Measurements from ENCODE around the gene PPP1R14C. TPM values are rescaled to one million over a fixed set of nuclear protein-coding genes. Genes with fewer than 3 reads are reported as not detected.
A peak's percentile ranks its signal among the peaks of the same experiment; 100 is the strongest.

PPP1R14C gene
- total and polyA plus RNA-seq, 2 donors (not counting 3 experiments of a cell fraction or from before 2014, with no cell fraction given) = not detected

GRCh38 chr6:150144294-150144868, 1.5 kb downstream of the PPP1R14C start:
- Histone ChIP-seq H2AFZ (ENCODE audit: low read depth, low read length) (no peak overlapping the region), H3K9me3 (replicated peaks; ENCODE audit: control insufficient read depth, insufficient read depth, low read length) (no peaks in the 10 kb centered on the region), H3K36me3 (ENCODE audit: control insufficient read depth in 2 of 2, extremely low read depth in 1 of 2, insufficient read depth in 2 of 2, low read length in 2 of 2) (no peaks in the 10 kb centered on the region), H3K9ac (replicated peaks; ENCODE audit: extremely low read depth, insufficient read depth, low read length) (no peak overlapping the region), H3K4me1 (ENCODE audit: control insufficient read depth, extremely low read depth, insufficient read depth, low read length) (no peaks in the 10 kb centered on the region), H3K4me3 (replicated peaks in 1 of 3; ENCODE audit: insufficient read depth in 1 of 3, low read depth in 1 of 3, low read length in 3 of 3) (no peak overlapping the region), H3K27ac (ENCODE audit: insufficient read depth, low read depth, low read length) (no peak overlapping the region), H3K79me2 (ENCODE audit: control insufficient read depth, insufficient read depth, low read length) (no peaks in the 10 kb centered on the region), H3K4me2 (ENCODE audit: insufficient read depth, low read length) (no peak overlapping the region), H3K27me3 (ENCODE audit: control insufficient read depth in 2 of 2, insufficient read depth in 2 of 2, low read length in 2 of 2) (peaks cover 36 to 64% of the 10 kb centered on the region in 2 experiments), H3K9me1 (replicated peaks; ENCODE audit: control insufficient read depth, extremely low read depth, insufficient read depth, low read length) (no peaks in the 10 kb centered on the region), H4K20me1 (replicated peaks; ENCODE audit: control insufficient read depth, extremely low read depth, insufficient read depth, low read length) (no peaks in the 10 kb centered on the region)
- ChIA-PET CTCF (no interaction called here), POLR2A (no interaction called here)
- TF ChIP-seq EZH2 (IDR thresholded peaks at IDR 0.05; ENCODE audit: borderline replicate concordance, low read depth, low read length, severe bottlenecking) (peak; percentile 48), CTCF (IDR thresholded peaks at IDR 0.05; ENCODE audit: extremely low read depth in 1 of 2, insufficient read depth in 1 of 2, low read depth in 1 of 2, low read length in 2 of 2) (no peak)
- dilution Hi-C loops (cut with MboI; ENCODE audit: extremely low pct_ligation_motif_present, low sequenced_read_pairs) (no loop called here), intact Hi-C loops (cut with micrococcal nuclease) (no loop called here)
- BruUV-seq (replicated peaks) = no TSS peak
- DNase-seq (ENCODE audit: low read depth, low spot score) (no peak), FAIRE-seq (no peak)

- dilution Hi-C loops (cut with MboI; ENCODE audit: extremely low pct_ligation_motif_present, low sequenced_read_pairs) (no loop called here), intact Hi-C loops (cut with micrococcal nuclease) (no loop called here)
- no peak for TF ChIP-seq MYC (IDR thresholded peaks at IDR 0.05; ENCODE audit: low read depth, low read length)
- TF ChIP-seq POLR2AphosphoS5 (IDR thresholded peaks at IDR 0.05; ENCODE audit: insufficient read depth, low read depth, low read length) = no peak
- no peak for TF ChIP-seq FOS (IDR thresholded peaks at IDR 0.05; ENCODE audit: borderline replicate concordance, insufficient read depth, low read length)
- TF ChIP-seq MAX (IDR thresholded peaks at IDR 0.05; ENCODE audit: insufficient read depth, insufficient read length) = no peak
- TF ChIP-seq JUN (IDR thresholded peaks at IDR 0.05; ENCODE audit: borderline replicate concordance, insufficient read depth, insufficient read length, low read depth) = no peak
- TF ChIP-seq EZH2 (IDR thresholded peaks at IDR 0.05; ENCODE audit: borderline replicate concordance, low read depth, low read length, severe bottlenecking) = no peak
- no peak for TF ChIP-seq POLR2A (IDR thresholded peaks at IDR 0.05; ENCODE audit: low read depth, low read length)
- no peak for TF ChIP-seq GATA2 (IDR thresholded peaks at IDR 0.05; ENCODE audit: insufficient read depth, insufficient read length, low read depth, low read length)
- no peak for TF ChIP-seq CTCF (IDR thresholded peaks at IDR 0.05; ENCODE audit: extremely low read depth in 1 of 2, insufficient read depth in 1 of 2, low read depth in 1 of 2, low read length in 2 of 2)
- FAIRE-seq (no peak), DNase-seq (ENCODE audit: low read depth, low spot score) (no peak)
- CTCF ChIA-PET = no interaction called here
- Histone ChIP-seq H3K9me1 (replicated peaks; ENCODE audit: control insufficient read depth, extremely low read depth, insufficient read depth, low read length) (no peaks in the 10 kb centered on the region), H3K9me3 (replicated peaks; ENCODE audit: control insufficient read depth, insufficient read depth, low read length) (no peaks in the 10 kb centered on the region), H4K20me1 (replicated peaks; ENCODE audit: control insufficient read depth, extremely low read depth, insufficient read depth, low read length) (no peaks in the 10 kb centered on the region), H3K36me3 (ENCODE audit: control insufficient read depth in 2 of 2, extremely low read depth in 1 of 2, insufficient read depth in 2 of 2, low read length in 2 of 2) (no peaks in the 10 kb centered on the region), H3K4me3 (replicated peaks in 1 of 3; ENCODE audit: insufficient read depth in 1 of 3, low read depth in 1 of 3, low read length in 3 of 3) (no peak overlapping the region), H3K27ac (ENCODE audit: insufficient read depth, low read depth, low read length) (no peak overlapping the region), H2AFZ (ENCODE audit: low read depth, low read length) (no peak overlapping the region), H3K9ac (replicated peaks; ENCODE audit: extremely low read depth, insufficient read depth, low read length) (no peak overlapping the region), H3K4me1 (ENCODE audit: control insufficient read depth, extremely low read depth, insufficient read depth, low read length) (no peaks in the 10 kb centered on the region), H3K4me2 (ENCODE audit: insufficient read depth, low read length) (no peak overlapping the region), H3K79me2 (ENCODE audit: control insufficient read depth, insufficient read depth, low read length) (no peaks in the 10 kb centered on the region), H3K27me3 (ENCODE audit: control insufficient read depth in 2 of 2, insufficient read depth in 2 of 2, low read length in 2 of 2) (peaks cover 45 to 71% of the 10 kb centered on the region in 2 experiments)
- BruUV-seq (replicated peaks) = no TSS peak
- POLR2A ChIA-PET = no interaction called here
Observed at GRCh38 chr6:150145427-150145826, 2.6 kb downstream of the PPP1R14C start.

All from endothelial cell of umbilical vein (primary cell).